Femur (tissue), 1 donor: ENCODE results near the gene FCN3.

Experiments used
- DNase-seq: peaks from one replicate; pipeline ENCODE4 v3.0.0-alpha.2; 2017

FCN3 gene

DNA sequence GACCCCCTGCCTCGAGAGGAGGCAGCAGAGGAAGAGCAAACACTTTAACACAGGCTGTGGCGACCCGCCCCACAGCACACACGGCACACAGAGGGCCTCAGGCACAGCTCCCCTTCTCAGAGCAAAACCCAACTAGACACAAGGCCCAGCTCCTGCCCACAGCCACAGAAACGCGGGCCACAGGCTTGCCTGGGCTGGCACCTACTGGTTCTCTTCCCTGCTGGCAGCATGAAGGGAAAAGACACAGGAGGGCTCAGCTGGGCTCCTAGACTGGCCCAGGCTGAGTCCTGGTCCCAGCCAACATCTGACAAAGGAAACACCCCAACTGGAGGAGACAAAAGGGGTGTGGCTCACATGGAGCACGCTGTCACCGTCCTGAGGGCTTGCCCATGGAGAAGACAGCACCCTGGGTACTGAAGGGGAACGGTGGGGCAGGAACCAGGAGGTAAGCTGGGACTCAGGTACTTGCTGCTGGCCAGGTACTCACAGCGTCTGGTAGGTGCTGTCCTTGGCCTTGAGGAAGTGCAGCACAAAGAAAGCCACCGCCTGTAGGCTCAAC lies 5.0 kb upstream of the FCN3 start:
- DNase-seq: no peak

DNA sequence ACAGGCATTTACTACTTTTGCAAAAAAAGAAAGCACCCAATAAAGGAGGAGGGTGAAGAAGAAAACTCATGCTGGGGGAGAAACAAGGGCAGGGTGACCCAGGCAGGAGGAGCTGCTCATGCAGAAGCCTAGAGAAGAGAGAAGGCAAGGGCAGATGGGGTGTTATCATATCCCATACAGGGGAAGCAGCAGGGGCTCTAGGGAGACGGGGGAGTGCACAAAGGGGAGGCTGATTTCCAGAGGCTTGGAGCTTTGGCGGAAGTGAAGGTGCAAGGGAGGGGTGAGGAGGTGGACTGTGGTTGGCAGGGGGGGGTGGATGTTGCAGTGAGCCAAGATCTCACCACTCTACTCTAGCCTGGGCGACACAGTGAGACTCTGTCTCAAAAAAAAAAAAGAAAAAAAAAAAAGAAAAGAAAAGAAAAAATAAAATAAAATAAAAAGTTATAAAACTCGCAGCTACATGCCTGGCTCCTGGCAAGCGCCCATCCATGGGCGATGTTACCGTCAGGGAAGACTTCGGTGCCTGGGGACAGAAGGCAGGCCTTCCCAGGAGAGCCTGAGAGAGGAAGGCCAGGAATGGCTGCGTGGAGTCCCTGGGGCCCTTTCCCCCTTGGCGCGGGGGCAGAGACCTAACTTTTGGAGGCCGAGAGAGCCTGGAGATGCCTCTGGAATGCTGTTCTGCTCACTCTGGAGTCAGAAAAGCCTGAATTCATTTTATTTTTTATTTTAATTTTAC lies 3.3 kb upstream of the FCN3 start:
- DNase-seq: no peak

DNA sequence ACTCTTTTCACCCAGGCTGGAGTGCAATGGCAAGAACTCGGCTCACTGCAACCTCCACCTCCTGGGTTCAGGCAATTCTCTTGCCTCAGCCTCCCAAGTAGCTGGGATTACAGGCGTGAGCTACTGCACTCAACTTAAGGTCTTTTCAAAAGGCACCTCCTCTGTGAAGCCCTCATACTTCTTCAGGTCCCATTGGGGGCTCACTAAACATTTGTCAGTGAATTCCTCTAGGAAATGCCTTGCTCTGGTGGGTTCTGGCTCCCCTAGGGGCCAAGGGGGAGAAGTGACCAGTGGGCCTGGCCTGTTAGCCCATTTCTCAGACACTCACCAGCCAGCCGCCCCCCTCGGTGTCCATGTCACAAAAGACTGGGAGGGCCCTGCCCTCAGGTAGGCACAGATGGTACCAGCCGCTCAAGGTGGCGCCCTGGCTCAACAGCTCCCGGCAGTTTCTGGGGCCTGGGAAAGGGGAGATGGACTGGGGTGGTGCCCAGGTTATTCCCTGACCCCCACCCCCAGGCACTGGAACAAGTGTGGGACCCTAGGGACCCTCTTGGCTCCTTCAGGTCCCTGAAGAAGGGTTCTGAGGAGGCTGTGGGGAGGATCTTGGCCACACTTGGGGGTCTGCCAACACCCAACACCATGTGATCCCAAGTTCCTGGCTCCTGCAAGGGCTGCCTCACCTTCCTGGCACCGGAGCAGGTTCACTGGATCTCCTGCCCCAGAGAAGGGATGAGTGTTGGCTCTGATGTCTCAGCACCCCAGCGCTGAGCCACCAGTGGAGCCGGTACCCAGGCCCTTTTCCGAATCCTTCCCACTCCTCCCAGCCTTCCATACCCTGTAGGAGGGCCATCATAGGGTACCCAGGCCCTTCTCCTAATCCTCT lies 1.6 kb downstream of the FCN3 start:
- DNase-seq: no peak

DNA sequence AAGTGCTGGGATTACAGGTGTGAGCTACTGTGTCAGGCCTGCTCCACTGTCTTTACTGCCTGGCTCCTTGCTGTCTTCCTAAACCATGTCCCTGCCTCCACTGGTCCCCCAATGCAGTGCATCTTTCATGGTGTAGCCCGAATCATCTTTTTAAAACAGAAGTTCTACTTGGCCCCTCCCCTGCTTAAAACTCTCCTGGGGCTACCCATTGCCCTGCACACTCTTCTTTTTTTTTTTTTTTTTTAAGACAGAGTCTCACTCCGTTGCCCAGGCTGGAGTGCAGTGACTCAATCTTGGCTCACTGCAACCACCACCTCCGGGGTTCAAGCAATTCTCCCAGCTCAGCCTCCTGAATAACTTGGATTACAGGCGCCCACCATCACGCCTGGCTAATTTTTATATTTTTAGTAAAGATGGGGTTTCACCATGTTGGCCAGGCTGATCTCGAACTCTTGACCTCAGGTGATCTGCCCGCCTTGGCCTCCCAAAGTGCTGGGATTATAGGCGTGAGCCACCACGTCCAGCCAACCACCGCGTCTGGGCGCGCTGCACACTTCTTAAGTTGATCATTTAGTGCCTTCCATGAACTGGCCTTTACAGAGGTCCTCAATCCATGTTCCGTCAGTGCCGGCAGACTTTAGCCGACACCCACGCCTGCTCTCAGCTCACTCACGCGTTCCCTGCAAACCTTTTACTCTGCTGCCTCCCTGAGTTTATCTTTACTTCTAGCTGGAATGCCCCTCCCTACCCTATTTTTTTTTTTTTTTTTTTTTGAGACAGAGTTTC lies 2.4 kb downstream of the FCN3 start:
- DNase-seq: no peak

DNA sequence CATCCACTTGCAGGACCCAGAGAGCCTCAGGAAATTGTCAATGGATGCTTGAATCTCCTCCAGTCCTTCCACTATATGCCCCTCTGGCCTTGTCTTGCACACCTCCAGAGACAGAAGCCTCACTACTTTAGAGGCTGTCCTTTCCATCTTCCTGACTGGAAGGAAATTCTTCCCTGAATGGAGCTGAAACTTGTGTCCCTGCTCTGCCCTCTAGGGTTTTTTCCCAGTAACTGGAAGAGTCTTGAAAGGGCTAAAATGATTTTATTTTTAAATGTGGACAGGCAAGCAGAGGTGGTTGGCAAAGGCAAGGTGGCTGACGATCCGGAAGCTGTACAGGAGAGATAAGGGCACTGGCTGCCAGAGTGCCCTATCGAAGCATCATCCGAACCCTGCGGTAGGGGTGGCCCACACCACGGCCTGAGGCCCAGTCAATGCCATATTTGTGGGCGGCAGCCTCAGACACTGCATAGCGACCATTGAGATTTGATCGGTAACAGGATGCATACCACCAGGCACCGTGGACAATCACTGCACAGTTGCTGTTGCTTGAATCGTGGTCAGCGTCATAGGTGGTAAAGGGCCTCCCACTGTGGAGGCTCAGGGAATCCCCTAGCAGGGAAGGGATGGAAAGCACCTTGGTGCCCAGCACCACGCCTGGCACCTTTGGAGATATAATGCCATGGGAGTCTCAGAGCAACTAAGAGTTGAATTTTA lies 5.6 kb downstream of the FCN3 start:
- DNase-seq: no peak

DNA sequence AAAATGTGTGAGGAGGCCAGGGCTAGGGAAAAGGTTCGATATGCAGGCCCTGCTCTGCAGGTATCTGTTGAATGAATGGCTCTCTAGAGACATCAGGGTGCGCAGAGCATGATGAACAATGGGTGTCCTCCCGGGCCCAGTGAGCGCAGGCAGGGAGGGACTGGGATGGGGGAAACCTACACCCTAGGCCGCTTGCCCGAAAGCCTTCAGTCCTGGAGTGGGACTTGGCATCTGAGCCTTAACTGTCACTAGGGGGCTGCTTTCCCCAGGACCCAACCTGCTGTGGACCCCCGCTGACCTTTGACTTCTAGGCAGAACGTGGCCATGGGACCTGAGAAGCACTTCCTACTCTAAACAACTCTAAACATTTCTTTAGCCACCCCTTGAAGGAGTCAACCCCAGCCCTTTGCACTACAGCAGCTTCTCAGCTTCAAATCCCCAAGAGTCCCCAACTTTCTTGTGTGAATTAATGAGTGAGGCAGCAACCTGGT lies 7.4 kb downstream of the FCN3 start:
- no peak for DNase-seq

DNA sequence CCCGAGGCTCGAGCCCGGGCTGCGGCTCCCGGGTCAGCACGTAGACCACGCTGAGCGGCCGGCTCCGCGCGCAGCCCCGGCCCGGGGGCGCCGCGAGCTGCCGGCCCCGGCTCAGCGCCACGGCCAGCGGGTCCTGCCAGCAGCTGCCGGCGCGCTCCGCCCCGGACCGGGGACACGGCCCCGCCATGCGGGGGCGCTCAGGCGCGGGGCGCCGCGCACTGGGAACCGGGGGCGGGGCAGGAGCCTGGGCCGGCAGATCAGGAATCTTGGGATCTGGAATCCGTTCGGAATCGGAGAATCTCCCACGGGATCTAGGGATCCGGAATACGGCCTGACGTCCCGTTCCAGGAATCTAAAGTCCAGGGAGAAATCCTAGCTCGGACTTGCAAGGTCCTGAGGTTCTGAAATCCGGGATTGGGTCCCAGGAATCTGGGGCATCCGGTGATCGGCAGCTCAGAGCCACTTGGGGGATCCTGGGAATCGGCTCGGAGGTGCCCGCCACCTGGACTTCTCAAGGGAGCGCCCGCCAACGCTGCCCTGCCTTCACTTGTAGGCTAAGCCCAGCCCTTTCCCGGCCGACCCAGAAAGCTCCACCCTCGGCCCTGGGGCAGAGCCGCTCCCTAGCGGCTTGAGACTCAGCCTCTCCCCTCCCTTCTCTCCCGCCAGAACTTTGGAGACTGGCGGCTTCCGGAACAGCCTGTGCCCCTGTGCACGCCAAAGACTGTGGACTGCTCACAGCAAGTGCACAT lies 8.0 kb downstream of the FCN3 start, which contains the start of gene MAP3K6:
Gene MAP3K6 (minus strand): TSS at position 551 of the 749 bp plus-strand sequence. CDS start 364 bp downstream, at position 187.
- peak; percentile 87 for DNase-seq

DNA sequence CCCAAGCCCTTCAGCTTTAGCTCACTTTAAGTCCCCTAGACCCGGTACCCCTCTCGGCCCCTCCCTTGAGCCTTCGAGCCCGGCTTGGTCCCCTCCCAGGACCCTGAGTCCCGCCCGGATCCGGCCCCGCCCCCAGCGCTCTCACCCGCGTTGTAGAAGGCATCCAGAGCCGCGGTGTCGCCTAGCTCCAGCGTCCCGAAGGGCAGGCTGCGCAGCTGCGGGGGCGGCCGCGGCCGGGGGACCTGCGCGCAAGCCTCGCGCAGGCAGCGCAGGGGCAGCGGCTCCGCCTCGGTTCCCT lies 8.6 kb downstream of the FCN3 start:
- peak; percentile 88 for DNase-seq

DNA sequence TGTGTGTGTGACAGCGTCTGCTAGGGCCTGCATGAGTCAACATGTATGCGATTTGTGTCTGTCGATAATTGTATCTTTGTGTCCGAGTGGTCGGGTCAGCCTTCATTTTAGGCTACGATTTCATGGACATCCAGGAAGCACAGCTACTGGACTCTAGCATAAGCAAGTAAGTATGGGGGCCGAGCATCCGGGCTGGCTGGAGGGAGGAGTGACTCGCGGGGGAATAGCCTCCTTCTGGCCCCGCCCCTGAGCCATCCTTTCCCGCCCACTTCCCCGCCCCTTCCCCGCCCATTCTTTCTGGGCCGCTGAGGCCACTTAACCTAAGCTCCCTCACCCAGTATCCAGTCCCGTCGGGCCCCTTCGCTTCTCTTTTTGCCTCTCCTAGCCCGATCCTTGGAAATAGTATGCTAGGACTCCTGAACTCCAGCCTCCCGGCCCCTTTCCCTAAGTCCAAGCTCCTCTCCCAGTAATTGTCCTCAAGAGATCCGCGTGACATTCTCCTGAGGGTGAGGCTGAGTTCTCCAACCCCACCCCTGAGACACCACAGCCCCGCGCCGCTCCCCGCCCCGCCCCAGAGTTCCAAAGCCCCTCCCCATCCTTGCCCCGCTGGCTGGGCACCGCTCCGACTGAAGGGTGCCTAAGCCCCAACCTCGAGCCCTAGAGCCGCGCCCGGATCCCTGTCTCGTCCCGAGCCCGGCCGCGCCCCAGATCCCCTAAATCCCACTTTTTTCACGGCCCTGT lies 9.1 kb downstream of the FCN3 start:
- peak; percentile 95 for DNase-seq

DNA sequence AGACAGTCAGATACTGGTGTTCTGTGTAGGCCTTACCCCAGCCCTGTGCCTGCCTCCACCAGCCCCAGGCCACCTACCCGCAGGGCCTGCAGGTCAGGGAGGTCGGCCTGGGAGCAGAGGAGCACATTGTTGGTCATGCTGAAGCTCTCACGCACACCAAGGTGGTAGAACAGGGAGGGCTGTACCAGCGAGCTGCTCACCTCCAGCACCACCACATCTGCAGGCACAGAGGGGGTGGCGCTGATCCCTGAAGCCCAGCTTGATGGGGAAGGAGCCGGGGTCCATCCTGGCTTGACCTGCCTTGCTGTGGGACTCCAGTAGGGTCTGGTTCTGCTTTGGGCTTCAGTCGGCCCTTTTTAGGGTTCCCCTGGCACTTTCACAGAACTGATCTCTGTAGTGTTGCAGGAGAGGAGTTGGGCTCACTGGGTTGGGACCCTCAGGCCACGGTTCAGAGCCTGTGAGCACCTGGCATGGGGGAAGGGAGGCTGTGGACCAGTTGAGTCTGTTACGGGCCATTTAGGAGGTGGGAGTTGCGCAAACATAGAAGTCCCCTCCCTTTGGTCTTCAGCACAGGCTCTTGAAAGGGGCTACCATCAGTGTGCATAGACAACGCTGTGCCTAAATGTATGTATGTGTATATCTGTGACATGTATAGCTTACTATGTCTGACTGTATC lies 9.8 kb downstream of the FCN3 start:
- no peak for DNase-seq

DNA sequence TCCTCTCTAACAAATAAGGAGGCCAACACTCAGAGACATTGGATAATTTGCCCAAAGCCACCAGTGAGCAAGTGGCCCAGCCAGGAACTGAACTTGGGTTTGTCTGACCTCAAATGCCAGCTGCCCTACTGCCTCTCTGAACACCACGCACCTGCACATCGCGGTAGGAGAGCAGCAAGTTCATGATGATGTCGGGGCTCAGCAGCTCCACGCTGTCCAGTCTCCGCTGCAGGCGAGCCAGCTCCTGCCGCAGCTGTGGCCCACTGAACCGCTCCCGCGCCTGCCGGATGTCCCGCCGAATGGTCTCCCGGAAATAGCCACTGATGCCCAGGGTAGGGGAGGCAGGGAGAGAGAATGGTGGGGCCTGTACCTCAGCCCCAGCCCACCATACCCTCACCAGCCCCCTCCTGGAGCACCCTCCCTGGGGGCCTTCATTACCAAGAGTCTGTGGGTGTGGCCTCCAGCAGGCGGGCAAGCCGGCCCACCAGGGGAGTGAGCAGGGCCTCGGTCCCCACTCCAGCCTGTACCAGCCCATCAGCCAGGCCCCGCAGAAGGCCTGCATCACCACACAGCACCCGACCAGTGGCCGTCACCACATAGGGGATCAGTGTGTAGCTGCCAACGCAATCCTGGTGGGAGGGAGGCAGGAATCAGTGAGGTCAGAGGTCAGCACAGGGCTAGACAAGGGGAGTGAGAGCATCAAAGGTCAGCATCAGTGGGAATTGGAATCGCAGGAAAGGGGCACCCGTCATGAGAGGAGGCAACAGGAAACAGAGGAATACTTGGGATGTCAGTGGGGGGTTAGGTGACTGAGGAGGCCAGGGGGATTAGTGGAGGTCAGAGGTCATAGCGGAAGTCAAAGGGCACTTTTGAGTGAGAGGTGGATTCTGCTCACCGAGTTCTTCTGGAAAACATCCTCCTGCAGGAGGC lies 10.6 kb downstream of the FCN3 start:
- DNase-seq: no peak

DNA sequence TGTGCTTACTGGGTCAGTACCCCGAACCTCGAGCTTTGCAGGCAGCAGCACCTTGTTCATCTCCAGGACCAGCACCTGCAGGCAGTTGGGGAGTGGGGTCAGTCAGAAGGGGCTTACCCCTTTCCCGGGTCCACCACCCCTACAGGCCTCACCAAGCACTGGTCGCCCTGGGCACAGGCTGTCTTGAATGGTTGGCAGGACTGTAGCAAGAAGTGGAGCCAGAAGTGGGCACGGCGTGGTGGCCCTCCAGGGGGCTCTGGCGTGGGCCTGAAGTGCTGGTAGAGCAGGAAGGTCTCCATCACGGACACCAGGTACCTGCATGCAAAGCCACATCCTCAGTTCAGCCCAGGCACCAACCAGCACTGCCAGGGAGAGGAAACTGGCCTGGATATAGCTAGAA lies 13.1 kb downstream of the FCN3 start:
- no peak for DNase-seq

DNA sequence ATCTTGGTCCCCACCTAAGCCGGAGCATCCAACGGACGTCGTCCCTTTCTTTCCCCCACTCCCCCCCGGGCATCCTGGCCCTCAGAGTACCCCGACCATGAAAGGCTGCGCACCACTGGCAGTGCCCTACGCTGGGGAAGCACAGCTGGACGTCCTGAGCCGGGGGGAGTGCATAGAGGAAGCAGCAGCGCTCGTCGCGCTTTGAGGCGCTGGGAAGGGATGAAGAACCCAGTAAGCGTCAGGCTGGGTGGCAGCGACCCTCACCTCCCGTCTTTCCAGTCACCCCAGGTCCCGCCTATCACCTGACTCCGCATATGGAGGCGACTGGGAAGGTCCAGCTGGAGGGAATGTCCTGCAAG lies 13.6 kb downstream of the FCN3 start:
- no peak for DNase-seq

DNA sequence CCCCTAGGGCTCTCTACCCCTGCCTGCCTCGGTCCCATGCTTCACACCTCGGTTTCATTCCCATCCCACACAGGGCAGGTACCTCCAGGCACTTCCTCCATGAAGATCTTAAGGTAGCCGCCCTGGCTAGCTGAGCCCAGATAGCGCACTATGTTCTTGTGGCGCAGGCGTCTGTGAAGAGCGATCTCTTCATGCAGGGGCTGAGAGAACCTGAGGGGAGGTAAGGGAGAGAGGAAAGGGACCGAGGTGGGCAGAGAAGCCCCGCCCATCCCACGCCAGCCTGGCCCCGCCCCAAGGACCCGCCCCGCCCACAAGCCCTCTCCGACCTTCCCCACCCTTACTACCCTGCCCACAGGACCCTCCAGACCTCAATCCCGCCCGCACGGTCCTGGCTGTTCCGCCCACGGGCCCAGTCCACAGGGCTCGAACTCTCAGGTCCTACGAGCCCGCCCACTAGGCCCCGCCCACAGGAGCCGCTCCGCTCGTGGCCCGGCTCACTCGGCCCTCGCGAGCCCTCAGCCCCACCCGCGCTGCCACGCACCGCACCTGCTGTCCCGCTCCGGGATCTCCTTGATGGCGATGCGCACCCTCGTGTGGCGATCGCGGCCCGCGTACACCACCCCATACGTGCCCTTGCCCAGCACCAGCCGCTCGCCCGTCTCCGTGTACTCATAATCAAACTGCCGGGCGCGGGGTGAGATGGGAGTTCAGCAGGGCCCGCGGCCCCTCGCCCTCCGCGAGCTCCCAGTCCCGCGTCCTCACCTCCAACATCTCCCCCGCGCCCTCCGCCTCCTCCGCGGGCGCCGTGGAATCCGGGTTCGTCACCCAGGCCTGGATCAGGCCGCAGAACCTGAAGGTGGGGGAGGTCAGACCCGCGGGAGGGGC lies 14.2 kb downstream of the FCN3 start:
- DNase-seq: no peak

DNA sequence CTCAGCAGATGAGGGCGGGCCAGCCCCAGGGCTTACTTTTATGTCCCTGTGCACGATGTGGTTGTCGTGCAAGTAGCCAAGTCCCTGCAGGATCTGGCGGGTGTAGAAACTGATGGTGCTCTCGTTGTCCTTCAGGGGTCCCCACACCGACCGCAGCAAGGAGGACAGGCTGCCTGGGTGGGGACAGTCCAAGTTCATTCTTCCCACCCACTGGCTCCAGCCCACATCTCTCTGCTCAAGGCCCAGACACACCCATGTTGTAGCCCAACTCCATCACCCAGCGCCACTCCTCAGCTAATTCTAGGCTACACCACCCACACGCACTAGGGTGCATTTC lies 14.8 kb downstream of the FCN3 start:
- no peak for DNase-seq

DNA sequence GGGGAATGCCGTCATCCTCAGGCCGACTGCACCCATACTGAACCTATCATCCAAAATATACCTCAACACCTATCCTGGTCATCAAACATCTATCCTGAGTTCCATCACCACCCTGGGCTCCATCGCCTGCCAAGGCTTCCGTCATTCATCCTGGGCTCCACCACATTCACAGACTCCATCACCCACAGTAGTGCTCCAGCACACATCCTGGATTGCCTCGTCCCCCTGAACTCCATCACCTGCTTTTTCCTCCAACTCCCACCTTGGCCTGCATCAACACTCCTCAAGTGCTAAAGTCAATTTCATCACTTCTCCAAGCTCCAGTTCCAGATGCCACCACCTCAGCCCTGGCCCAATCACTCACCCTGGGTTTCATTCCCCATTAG lies 15.7 kb downstream of the FCN3 start:
- DNase-seq: no peak

DNA sequence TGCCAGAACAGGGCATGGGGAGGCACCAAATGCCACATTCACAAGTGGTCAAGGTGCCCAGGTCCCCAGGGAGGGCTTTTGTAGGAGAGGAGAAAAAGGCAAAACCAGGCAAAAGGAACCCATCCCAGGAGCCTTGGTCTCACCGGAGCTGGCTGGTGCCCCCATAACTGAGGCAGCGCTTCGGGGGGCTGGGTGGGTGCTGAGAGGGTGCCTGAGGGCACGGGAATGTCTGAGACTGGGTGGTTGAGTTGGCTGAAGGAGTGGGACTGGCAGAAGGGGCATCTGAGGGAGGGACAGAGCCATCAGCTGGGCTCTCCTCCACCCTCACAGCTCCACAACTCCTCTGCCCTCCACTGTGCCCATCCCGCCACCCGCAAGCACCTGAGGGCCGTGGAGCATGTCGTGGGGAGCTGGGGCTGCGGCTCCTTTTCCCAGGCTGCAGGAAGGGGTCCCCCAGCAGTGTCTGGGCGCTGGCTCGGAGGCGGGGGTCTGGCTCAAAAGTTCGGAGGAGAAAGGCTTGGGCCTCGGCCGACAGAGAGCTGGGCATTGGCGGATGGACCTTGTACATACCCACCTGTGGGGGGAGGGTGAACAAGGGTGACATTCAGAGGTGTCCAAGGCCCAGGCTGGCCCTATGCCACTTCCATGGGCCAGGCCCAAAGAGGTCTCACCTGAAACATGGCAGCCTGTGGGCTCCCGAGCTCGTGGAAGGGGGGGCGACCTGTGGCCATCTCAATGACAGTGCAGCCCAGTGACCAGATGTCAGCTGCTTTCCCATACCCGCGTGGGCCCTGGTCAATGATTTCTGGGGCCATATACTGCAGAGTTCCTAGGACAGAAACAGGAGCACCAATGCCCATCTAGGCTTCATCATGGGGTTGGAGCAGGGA lies 16.3 kb downstream of the FCN3 start:
- DNase-seq: no peak
